HK-2 (cell line): Measurements from ENCODE around the gene HUWE1.
"Not testable (repeated sequence)": the region's sequence is repeated elsewhere in the genome, so short reads cannot be mapped to it uniquely, and the experiment has no call there.

ENCODE experiments used
- DNase-seq: peaks from one replicate; pipeline ENCODE4 v3.0.0-alpha.2; 2018; ENCODE audit not compliant: unreplicated experiment

HUWE1 gene

DNA sequence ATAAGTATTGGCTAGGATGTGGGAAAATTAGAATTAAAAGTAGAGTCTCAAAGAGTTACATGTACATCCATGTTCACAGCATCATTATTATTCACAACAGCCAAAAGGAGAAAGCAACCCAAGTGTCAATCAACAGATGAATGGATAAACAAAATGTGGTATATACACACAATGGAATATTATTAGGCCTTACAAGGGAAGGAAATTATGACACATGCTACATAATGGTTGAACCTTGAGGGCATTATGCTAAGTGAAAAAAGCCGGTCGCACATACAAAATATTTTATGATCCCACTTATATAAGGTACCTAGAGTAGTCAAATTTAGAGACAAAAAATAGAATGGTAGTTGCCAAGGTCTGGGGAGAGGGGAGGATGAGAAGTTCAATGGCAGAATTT, 80.1 kb downstream of the HUWE1 start:
- no peak for DNase-seq

DNA sequence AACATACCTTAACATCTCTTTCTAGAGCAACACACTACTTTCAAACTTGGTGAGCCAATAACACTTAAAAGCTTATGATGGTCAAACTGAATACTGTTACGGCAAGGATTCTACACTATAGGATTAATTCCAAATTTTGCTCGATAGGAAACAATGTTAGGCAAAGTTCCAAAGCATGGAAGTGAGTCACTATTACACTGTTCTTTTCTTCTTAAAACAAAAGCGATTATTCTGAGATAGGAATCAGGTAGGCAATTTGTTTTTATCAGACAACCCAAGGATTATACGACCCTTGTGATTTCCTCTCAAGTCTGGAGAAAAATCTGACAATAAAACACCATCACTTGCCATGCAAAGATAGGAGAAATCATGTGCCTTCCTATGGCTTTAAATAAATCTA, 81.5 kb downstream of the HUWE1 start:
- DNase-seq: no peak

DNA sequence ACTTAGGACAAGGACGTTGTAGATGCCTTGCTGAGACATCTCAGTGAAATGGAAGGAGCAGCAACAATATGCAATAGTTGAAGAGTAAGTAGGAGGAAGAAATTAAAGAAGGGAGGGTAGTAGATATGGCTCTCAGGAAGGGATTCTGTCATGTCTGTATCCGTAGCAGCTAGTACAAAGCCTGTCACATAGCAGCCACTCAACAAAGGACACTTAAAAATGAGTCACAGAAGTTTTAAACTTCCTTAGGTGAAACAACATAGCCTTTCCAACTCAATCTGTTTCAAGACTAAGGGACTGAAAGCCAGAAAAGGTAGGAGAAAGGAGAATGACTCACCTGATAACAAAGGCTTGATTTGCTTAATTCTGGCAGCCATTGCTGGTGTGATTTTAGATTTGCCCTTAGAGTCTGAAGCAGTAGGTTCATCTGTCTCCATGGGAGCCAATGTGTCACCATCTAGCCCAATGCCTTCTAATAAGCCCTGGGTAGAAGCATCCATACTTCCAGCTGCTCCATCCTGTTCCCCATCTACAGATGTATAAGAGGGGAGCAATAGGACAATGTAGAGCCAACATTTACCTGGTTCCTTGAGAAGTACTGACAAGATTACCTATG, 86.6 kb downstream of the HUWE1 start:
- no peak for DNase-seq

DNA sequence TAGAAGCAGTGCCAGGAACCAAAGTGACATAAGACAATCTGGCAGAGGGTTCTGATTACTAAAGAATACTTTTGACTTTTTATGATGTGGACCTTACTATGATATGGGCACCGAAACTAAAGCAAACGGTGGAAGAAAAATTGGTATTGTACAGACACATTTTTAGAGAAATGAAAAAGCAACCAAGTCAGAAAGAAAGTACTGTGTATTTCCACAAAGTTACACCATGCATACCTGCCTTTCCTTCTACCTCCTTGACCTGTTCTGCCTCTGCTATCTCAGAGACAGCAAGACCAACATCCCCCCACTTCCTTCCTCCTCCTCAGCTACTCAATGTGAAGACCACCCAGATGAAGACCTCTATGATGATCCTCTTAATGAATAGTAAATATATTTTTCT, 88.3 kb downstream of the HUWE1 start:
- DNase-seq: no peak

DNA sequence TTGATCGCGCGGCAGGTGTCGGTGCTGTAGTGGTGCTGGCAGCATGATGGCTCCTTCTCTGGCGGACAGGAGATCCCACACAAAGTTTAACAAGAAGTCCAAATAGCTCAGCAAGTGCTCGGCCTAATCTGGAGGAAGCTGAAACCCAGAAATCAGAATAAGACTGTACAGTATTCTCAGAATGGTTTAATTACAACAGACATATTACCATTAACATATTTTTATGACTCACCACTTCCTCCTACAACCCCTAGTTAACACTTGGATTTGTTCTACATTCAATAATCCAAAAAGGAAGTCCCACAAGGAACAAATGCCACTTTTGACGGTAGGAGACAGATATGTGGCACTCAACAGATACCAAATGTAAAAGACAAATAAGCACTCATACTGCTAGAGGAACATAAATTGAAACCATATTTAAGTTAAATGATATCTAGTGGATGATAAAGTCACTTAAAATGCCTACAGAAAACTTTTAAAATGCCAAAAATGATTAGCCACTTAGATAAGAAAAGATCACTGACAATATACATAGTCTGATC, 91.2 kb downstream of the HUWE1 start:
- no peak for DNase-seq

DNA sequence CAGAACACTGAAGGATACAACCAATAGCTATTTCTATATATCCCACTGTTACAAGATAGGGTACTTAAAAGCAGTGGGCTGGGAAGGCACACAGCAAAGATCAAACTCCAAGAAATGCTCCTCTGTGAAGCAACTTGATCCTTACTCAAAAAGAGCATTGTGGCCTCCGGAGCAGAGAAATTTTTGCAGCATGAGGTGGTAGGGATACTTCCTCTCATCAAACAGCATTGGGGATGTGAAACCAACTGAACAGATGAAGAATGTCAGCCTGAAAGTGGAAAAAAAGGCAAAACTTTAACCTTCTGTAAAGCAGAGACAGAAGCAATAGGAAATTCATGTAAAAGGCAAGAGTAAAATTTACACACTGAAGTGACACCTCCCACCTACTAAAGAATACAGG, 92.2 kb downstream of the HUWE1 start:
- DNase-seq: no peak

DNA sequence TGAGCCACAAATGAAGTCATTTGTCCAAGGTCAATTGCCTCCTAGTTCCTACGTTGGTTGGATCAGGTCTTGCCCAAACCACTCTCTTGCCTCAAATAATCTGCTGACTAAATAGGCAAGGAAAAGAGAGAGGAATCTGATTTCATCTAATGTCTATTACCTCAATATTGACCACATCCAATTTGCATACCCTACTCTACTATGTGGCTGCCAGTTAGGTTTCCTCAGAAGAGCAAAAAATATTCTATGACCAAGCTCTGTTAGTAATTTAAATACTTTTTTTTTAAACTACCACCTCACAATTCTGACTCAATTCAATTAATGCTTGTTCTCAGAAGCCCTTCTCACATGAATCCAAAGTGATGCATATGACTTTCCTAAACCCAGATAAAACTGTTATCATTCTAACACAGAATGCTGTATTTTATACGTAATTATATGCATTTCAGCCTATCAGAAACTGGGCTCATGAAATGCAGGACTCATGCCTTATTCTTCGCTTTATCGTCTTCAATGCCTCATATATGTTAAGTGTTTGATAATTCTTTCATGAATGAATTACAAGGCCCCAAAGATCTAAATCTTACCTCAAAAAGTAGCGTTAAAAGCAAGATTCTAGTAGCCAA, 98.6 kb downstream of the HUWE1 start:
- no peak for DNase-seq

DNA sequence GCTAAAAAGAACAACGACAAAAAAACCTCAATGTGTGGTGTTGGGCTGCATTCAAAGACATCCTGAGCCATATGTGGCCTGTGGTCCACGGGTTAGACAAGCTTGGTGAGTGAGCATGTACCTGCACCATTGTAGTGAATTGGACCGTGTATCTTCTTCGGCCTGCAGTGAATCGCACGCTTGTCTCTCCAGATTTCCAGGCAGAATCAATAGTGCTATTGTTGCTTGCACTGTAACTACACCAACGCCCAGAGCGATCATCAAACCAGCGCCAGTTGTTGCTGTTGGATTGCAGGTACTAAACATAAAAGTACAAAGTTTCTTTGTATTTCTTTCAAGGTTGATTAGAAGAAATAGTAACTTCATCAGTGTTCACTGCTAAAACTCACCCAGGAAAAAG, 101.6 kb downstream of the HUWE1 start:
- no peak for DNase-seq

DNA sequence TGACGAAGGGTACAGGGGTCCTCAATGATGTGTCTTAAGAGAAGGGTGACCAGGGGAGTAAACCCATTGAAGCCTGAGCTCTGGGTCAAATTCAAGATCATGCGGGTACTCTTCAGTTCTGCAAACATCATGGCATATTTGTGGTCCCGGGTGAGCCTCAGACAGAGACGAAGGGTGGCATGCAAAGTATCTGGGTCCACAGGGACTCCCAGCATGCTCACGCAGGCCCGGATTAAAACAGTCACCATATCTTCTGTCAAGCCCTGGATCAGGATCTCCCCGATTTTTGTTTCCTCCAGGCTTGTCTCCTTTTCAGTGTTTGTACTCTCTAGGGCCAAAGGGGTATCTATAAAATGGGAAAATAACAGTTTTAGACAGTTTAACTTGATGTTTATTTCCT, 102.9 kb downstream of the HUWE1 start:
- no peak for DNase-seq

DNA sequence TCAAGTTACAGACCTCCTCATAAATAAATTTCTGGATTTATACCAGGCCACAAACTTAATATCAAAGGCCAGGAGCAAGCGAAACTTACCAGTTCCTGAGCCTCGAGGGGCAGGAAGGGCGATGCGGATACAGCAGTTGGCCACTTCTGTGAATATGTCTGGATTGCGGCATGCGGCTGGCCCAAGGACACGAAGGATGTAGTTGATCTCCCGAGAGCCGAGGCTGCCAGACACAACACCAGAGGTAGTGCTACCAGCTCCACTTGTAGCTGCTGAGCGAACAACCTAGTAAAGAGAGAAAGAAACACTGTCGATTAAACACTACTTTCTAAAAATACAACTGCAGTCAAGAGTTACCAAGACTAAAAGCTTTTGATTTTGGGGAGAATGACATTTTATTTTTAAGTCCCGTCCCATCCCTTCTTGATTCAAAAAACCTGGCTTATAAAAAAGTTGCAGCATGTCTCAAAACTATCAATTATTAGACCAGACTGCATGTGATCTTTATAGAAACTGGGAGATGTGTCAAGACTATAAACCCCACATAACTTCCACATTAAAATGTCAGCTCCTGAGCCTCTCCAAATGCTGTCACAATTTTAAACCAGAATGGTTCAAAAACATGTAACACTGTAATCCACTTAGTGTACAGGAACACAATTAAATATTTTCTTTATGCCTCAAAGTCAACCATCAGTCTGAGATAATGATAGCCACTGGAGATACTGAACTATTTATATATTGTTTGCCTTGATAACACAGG, 105.6 kb downstream of the HUWE1 start:
- no peak for DNase-seq

DNA sequence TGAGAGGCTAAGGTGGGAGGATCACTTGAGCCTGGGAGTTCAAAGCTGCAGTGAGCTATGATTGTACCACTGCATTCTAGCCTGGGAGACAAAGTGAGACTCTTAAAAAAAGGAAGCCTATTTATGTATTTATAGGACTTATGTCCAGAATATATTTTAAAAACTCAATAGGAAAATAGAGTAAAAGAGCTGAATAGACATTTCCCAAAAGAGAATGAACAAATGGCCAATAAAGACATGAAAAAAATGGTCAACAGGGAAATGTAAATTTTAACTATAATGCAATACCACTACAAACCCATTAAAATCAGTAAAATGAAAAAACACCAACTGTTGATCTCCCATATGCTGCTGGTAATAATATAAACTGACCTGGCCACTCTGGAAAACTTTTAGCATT, 115.0 kb downstream of the HUWE1 start:
- no peak for DNase-seq

DNA sequence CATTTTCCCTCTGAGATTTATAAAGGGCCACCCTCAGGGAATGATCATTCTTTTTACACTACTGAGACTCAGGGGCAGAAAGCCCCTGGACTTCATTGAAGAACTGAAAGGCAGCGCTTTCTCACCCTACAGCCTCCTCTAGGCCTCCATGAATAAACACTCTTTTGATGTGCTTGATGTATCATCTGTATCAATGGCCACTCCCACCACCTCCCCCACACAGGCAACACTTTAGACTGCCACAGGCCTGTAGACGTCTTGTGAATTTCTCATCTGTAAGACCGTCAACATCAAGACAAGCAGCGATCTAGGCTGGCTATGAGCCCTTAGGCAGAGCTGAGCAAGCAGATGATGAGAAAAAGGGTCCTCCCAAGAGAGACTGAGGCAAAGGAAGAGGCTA, 123.2 kb downstream of the HUWE1 start:
- no peak for DNase-seq

DNA sequence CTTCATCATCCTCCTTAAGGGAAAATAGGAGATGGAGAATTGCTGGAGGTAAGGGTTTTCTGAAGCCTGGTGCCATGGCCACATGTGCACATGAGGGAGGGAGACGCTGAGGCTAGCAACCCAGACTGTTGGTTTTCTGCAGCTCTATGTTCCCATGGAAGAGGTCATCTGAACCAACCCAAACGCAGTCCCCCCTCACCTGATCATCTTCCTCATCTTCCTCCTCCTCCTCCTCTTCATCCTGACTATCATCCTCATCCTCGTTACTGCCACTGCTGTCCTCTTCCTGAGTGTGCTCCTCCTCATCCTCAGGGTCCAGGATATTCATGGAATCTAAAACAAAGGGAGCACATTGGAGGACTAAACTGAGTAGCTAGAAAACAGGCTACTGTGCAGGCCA, 124.6 kb downstream of the HUWE1 start:
- no peak for DNase-seq

DNA sequence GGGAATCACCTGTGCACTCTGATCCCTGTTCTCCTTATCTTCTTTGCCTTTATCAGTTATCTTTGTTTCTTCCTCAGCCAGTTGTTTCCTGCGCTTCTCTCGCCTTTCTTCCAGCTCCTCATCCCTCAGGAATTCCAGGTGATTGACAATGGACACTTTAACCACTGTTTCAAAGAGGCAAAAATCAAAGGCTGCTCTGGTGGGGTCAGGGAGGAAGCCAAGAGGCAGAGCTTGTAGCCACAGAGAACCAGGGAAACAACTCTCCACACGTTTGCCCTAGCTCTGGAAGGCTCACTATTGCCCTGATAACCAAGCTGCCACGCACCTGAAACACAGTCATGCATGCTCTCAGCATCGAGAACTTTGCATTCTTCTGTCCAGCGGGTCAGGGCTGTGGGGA, 127.9 kb downstream of the HUWE1 start:
- no peak for DNase-seq

DNA sequence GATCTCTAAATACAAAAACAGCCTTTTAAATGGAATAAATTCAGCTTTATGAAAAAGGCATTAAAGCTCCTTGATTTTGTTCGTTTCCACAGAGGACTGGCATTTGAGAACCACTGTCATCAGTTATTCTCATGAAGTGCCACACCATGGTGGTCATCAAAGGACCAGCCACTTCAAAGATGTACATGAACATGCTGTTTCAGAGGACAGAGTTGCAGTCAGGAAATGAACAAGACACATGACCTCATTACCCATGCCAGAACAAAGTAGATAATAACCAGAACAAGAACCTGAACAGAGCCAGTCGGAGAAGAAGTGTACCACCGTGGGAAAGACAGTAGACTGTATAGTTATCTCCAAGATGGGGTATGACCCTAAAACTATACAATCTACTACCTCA, 129.7 kb downstream of the HUWE1 start:
- no peak for DNase-seq

DNA sequence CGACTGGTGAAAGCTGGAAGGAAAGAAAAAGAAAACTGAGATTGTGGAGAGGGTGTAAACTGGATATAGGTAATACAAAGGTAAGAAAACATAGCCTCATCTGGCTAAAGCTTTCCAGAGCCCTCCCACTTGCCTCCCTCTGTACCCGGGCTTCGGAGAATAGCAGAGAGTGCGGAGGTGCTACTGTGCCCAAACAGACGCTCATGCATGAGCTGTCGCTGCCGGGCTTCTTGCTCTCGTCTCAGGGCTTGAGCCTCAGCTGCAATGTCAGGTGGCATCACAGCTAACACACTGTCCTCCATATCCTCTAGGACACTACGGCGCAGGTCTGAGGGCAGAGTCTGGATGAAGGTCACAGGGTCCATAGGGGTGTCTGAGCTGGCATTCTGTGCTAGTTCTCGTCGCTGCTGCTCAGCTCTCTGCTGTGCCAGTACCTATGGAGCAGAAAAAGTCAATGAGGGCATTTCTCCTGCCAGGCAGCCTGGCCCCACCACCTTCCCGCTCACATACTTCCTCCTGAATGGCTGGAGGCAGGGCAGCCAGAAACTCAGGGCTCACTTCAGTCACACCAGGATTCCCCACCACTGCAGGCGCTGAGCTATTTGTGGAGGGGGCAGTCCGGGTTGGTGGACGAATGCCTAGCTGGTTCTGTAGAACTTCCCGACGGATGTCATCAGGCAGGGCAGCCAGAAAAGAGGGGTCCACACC, 135.6 kb downstream of the HUWE1 start:
- DNase-seq: no peak

DNA sequence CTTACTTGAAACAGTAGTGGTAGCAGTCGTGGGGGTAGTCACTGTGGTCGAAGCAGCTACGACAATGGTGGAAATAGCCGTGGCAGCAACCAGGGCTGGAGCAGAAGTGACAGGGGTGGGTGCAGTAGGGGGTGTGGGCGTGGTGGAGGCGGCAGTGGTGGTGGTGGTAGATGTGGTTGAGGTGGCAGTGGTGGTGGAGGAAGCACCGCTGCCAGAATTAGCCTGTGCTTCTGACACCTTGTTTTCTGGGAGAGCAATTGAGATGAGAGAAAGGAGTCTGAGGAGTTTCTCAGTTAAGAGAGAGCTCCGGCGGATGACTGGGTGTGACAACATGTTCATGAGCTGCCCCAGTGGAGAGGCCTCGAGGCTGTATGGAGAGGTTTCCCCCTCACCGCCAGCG, 138.9 kb downstream of the HUWE1 start:
- no peak for DNase-seq

DNA sequence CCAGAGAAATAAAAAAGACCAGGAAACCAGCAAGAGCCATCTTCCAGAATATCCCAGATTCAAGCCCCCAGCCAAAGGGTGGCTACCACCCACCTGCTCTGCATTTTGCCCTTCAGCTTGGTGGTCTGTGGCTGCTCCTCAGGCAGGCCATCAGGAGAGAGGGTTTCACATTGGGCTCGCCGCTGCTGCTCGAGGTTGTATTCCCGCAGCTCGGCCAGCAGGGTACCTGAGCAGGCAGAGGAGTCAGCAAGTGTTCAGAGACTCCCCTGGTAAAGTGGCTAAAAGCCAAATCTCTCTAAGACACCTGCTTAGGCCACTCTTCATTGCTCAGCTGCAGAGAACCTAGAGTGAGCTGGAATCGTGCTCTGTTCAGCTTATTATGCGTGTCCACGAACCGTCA, 141.6 kb downstream of the HUWE1 start:
- DNase-seq: no peak

DNA sequence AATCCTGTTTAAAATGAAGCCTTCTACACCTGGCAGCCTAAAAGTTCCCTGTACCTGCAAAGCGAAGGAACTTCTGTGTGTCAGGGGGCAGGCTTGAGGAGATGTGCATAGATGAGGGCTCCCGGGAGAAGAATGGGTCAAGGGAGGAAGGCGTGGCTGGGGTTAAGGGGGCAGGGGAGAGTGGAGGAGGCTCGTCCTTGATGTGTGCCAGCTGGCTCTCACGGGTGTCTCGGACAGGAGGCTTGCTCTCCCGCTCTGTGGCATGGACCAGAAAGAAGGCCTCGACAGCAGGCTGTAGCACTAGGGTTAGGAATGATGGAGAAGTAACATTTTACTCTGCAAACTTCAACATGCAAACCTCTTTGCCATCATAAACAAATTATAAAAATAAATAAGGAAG, 147.7 kb downstream of the HUWE1 start:
- DNase-seq: no peak

DNA sequence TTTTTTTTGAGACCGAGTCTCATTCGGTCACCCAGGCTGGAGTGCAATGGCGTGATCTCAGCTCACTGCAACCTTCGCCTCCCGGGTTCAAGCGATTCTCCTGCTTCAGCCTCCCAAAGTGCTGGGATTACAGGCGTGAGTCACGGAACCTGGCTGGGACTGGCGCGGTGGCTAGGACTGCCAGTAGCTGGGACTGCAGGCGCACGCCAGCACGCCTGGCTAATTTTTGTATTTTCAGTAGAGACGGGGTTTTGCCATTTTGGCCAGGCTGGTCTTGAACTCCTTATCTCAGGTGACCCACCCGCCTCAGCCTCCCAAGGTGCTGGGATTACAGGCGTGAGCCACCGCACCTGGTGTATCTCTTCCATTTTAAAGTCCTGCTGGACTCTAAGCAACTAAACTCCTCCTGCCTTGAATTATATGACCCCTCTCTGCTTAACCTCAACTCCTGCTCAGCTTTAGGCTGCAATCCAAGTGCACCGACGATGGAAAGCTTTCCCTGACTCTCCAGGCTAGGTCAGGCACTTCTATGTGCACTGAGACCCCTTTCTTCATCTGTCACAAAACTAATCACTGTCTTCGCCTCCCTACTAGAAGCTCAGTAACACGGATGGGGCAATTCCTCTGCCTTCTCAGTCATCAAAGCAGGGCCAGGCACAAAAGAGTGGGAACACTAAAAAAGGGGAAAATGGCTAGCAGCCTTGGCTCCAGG, 155.1 kb downstream of the HUWE1 start:
- not testable (repeated sequence) for DNase-seq

DNA sequence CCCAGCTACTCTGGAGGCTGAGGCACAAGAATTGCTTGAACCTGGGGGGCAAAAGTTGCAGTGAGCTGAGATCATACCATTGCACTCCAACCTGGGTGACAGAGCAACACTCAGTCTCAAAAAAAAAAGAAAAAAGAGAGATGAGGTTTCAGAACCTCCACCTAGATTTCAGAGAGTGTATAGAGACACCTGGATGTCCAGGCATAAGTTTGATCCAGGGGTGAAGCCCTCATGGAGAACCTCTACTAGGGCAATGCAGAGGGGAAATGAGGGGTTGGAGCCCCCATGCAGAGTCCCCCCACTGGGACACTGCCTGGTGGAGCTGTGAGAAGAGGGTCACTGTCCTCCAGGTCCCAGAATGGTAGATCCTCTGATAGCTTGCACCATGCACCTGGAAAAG, 159.5 kb downstream of the HUWE1 start:
- DNase-seq: no peak

DNA sequence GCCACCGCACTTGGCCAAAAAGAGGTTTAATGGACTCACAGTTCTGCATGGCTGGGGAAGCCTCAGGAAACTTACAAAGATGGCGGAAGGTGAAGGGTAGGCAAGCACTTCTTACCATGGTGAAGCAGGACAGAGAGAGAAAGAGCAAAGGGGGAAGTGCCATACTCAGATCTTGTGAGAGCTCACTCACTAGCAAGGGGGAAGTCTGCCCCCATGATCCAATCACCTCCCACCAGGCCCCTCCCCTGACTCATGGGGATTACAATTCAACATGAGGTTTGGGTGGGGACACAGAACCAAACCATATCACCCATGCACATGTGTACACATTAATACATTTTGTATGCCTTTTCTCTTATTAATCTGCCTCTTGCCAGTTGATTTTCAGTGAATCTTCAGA, 175.2 kb downstream of the HUWE1 start:
- DNase-seq: no peak
